ENCODE results near the gene BCDIN3D.

DNA sequence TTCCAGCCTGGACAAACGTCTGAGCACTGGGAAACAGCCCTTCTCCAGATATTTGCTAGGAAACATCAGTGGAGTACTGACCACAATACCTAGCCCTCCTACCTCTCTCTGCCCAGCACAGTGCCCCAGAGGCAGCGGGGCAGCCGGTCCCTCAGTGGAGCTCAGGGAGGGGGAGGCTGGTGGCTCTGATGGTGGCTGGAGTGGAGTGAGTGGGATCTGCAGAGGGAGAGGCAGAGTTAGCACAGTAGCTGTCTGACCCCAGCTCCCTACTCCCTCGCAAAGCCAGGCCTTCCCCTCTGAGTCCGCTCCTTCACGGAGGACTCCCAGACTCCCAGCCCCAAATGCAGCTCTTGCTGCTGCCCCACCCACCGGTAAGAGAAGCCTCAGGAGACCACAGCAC, 44.7 kb downstream of the BCDIN3D start:
- TF ChIP-seq, protein P1, sequence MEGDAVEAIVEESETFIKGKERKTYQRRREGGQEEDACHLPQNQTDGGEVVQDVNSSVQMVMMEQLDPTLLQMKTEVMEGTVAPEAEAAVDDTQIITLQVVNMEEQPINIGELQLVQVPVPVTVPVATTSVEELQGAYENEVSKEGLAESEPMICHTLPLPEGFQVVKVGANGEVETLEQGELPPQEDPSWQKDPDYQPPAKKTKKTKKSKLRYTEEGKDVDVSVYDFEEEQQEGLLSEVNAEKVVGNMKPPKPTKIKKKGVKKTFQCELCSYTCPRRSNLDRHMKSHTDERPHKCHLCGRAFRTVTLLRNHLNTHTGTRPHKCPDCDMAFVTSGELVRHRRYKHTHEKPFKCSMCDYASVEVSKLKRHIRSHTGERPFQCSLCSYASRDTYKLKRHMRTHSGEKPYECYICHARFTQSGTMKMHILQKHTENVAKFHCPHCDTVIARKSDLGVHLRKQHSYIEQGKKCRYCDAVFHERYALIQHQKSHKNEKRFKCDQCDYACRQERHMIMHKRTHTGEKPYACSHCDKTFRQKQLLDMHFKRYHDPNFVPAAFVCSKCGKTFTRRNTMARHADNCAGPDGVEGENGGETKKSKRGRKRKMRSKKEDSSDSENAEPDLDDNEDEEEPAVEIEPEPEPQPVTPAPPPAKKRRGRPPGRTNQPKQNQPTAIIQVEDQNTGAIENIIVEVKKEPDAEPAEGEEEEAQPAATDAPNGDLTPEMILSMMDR (IDR thresholded peaks at IDR 0.05) = no peak
- TF ChIP-seq POLR2A (IDR thresholded peaks at IDR 0.05) (no peak), POLR2AphosphoS5 (IDR thresholded peaks at IDR 0.05) (no peak)
